ENCODE data around the gene SCCPDH.

GRCh38 chr1:246789454-246790339, 65.5 kb downstream of the SCCPDH start:
- TF ChIP-seq CTCF (tag by site-specific recombination; IDR thresholded peaks at IDR 0.05) (no peak), SP2 (tag by site-specific recombination; IDR thresholded peaks at IDR 0.05) (no peak), ZIC2 (tag by site-specific recombination; IDR thresholded peaks at IDR 0.05) (no peak), ZNF23 (tag by site-specific recombination; IDR thresholded peaks at IDR 0.05; ENCODE audit: borderline replicate concordance) (no peak), YY2 (tag by site-specific recombination; IDR thresholded peaks at IDR 0.05) (no peak), ZNF830 (tag by site-specific recombination; IDR thresholded peaks at IDR 0.05; ENCODE audit: low read depth) (no peak), ZBTB48 (tag by site-specific recombination; IDR thresholded peaks at IDR 0.05) (no peak), ZFP3 (tag by site-specific recombination; IDR thresholded peaks at IDR 0.05; ENCODE audit: low read depth) (no peak), ZNF121 (tag by site-specific recombination; IDR thresholded peaks at IDR 0.05) (no peak)
- TF ChIP-seq, protein P1, sequence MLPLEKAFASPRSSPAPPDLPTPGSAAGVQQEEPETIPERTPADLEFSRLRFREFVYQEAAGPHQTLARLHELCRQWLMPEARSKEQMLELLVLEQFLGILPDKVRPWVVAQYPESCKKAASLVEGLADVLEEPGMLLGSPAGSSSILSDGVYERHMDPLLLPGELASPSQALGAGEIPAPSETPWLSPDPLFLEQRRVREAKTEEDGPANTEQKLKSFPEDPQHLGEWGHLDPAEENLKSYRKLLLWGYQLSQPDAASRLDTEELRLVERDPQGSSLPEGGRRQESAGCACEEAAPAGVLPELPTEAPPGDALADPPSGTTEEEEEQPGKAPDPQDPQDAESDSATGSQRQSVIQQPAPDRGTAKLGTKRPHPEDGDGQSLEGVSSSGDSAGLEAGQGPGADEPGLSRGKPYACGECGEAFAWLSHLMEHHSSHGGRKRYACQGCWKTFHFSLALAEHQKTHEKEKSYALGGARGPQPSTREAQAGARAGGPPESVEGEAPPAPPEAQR (tag by site-specific recombination; IDR thresholded peaks at IDR 0.05) = no peak

Measured in HEK293 (cell line).